Nephron progenitor cell (in vitro differentiated cells): Measurements from ENCODE around the gene BPI.
A peak's percentile ranks its signal among the peaks of the same experiment; 100 is the strongest.
"Not testable (repeated sequence)": the region's sequence is repeated elsewhere in the genome, so short reads cannot be mapped to it uniquely, and the experiment has no call there.

Experiments used
- DNase-seq: peaks from one replicate; pipeline ENCODE4 v3.0.0; 2021
- H3K27ac Mint-ChIP-seq: 2 replicates; pipeline ENCODE4 v1.8.0; 2021; ENCODE audit warnings: mild to moderate bottlenecking, moderate library complexity, mixed read lengths
- H3K27me3 Mint-ChIP-seq: 2 replicates; pipeline ENCODE4 v1.8.0; 2021; ENCODE audit warnings: mild to moderate bottlenecking, low read depth, mixed read lengths; ENCODE audit not compliant: poor library complexity
- H3K36me3 Mint-ChIP-seq: 2 replicates; pipeline ENCODE4 v1.8.0; 2021; ENCODE audit warnings: low read depth, mixed read lengths
- H3K4me1 Mint-ChIP-seq: 2 replicates; pipeline ENCODE4 v1.8.0; 2021; ENCODE audit warnings: mixed read lengths
- H3K4me3 Mint-ChIP-seq: 2 replicates; pipeline ENCODE4 v1.8.0; 2021; ENCODE audit warnings: mild to moderate bottlenecking, moderate library complexity, mixed read lengths
- H3K9me3 Mint-ChIP-seq: 2 replicates; pipeline ENCODE4 v1.8.0; 2021; ENCODE audit warnings: mild to moderate bottlenecking, moderate library complexity, mixed read lengths
- CTCF ChIP-seq: fragments of 200-600 bp; sonication (generic); IDR thresholded peaks from 2 replicates; pipeline ENCODE4 v1.5.0; 2021; ENCODE audit warnings: antibody characterized with exemption

Gene BPI

GRCh38 chr20:38278763-38279162 lies 25.2 kb upstream of the BPI start:
- Mint-ChIP-seq H3K4me1 (peaks cover 41% of the 10 kb centered on the region), H3K27ac (peak overlapping the region; percentile 70), H3K36me3 (peaks cover 3% of the 10 kb centered on the region), H3K9me3 (peaks cover 37% of the 10 kb centered on the region), H3K27me3 (peaks cover 15% of the 10 kb centered on the region), H3K4me3 (no peak overlapping the region)
- no peak for DNase-seq
- TF ChIP-seq CTCF: no peak

- not testable (repeated sequence) for H3K27ac Mint-ChIP-seq, H3K36me3 Mint-ChIP-seq, H3K4me3 Mint-ChIP-seq, DNase-seq
- peaks cover 28% of the 10 kb centered on the region for H3K9me3 Mint-ChIP-seq
- peaks cover 12% of the 10 kb centered on the region for H3K27me3 Mint-ChIP-seq
- peaks cover 44% of the 10 kb centered on the region for H3K4me1 Mint-ChIP-seq
Measured at GRCh38 chr20:38281176-38281915, 22.6 kb upstream of the BPI start.

GRCh38 chr20:38283236-38283635 lies 20.7 kb upstream of the BPI start:
- no peak for DNase-seq
- H3K4me3 Mint-ChIP-seq: no peak overlapping the region
- peaks cover 3% of the 10 kb centered on the region for H3K36me3 Mint-ChIP-seq
- peaks cover 12% of the 10 kb centered on the region for H3K27me3 Mint-ChIP-seq
- H3K4me1 Mint-ChIP-seq: peaks cover 50% of the 10 kb centered on the region
- H3K9me3 Mint-ChIP-seq: peaks cover 28% of the 10 kb centered on the region
- TF ChIP-seq CTCF: no peak
- H3K27ac Mint-ChIP-seq: no peak overlapping the region

GRCh38 chr20:38284066-38284650 lies 19.8 kb upstream of the BPI start:
- H3K4me1 Mint-ChIP-seq: peaks cover 48% of the 10 kb centered on the region
- DNase-seq, H3K36me3 Mint-ChIP-seq, H3K27ac Mint-ChIP-seq, H3K27me3 Mint-ChIP-seq, H3K4me3 Mint-ChIP-seq: not testable (repeated sequence)
- peaks cover 28% of the 10 kb centered on the region for H3K9me3 Mint-ChIP-seq

- Mint-ChIP-seq H3K4me1 (peaks cover 40% of the 10 kb centered on the region), H3K27me3 (peaks cover 6% of the 10 kb centered on the region), H3K4me3 (no peak overlapping the region), H3K27ac (no peak overlapping the region), H3K36me3 (peaks cover 3% of the 10 kb centered on the region), H3K9me3 (peaks cover 28% of the 10 kb centered on the region)
- no peak for TF ChIP-seq CTCF
- DNase-seq: no peak
Measured at GRCh38 chr20:38284893-38285444, 19.0 kb upstream of the BPI start.

- Mint-ChIP-seq H3K4me1 (peaks cover 42% of the 10 kb centered on the region), H3K4me3 (no peak overlapping the region), H3K9me3 (peaks cover 16% of the 10 kb centered on the region), H3K27ac (peak overlapping the region; percentile 33), H3K36me3 (peaks cover 1% of the 10 kb centered on the region), H3K27me3 (peaks cover 8% of the 10 kb centered on the region)
- no peak for DNase-seq
- TF ChIP-seq CTCF: no peak
Measured at GRCh38 chr20:38286586-38287531, 17.1 kb upstream of the BPI start.
